ENCODE data around the gene TMEM130. TPM values are rescaled to one million over a fixed set of nuclear protein-coding genes. Genes with fewer than 3 reads are reported as not detected.
"Not testable (repeated sequence)": the region's sequence is repeated elsewhere in the genome, so short reads cannot be mapped to it uniquely, and the experiment has no call there.

Gene TMEM130
- total RNA-seq, 4 donors from 2014 or later = 1.6 TPM; not detected in 3

DNA sequence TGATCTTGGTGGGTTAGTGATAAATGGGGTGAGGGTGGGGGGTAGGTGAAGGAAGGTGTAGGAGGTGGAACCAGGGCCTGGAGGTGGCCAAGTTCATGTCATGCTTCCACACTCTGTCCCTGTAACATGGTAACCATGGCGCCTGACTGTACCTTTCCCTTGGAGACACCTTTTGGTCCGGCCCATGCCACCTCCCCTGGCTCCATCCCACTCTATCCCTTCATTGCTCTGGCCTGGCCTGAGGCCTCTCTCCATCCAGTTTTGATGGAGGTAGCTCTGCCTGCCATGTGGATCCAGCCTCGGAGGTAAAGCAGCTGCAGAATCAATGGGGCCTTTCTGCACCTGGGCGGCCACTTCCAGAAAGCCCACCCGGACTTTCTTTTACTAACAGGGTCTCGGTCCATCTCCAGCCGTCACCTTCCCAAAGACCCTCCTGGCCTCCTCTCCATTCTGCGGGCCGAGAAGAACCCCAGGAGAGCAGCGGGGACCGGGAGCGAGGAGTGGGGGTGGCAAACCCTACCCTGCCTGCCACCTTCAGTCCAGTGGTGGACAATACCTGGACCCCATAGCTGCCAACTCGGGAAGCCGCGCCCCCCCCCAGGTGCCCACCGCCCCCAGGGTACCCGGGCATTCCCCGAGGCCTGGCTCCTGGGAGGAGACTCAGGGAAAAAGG lies 8.0 kb upstream of the TMEM130 start:
- Histone ChIP-seq H3K36me3 (peaks cover 0 to 17% (median 0%) of the 10 kb centered on the region in 3 donors), H3K4me3 (peak overlapping the region; percentile 94 to 99 (median 98)), H3K9me3 (no peaks in the 10 kb centered on the region), H3K4me1 (peaks cover 0 to 7% (median 4%) of the 10 kb centered on the region in 4 donors), H3K27ac (peak overlapping the region; percentile 90 to 96 (median 94)), H3K27me3 (no peaks in the 10 kb centered on the region)
- no peak for DNase-seq
- TF ChIP-seq POLR2A (IDR thresholded peaks at IDR 0.05) = no peak
- TF ChIP-seq, protein P1, sequence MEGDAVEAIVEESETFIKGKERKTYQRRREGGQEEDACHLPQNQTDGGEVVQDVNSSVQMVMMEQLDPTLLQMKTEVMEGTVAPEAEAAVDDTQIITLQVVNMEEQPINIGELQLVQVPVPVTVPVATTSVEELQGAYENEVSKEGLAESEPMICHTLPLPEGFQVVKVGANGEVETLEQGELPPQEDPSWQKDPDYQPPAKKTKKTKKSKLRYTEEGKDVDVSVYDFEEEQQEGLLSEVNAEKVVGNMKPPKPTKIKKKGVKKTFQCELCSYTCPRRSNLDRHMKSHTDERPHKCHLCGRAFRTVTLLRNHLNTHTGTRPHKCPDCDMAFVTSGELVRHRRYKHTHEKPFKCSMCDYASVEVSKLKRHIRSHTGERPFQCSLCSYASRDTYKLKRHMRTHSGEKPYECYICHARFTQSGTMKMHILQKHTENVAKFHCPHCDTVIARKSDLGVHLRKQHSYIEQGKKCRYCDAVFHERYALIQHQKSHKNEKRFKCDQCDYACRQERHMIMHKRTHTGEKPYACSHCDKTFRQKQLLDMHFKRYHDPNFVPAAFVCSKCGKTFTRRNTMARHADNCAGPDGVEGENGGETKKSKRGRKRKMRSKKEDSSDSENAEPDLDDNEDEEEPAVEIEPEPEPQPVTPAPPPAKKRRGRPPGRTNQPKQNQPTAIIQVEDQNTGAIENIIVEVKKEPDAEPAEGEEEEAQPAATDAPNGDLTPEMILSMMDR (IDR thresholded peaks at IDR 0.05) = no peak

DNA sequence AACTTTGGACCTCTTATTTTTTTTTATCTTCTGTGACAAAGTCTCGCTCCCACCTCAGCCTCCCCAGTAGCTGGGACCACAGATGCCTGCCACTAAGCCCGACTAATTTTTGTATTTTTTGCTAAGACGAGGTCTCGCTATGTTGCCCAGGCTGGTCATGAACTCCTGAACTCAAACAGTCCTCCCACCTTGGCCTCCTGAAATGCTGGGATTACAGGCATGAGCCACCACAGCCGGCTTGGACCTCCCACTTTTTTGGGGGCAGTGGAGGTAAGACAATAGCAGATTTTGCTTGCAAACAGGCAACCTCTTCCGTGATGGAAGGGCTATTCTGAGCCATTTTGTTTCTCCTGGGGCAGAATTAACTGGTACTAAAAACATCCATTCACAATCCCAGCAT lies 7.3 kb upstream of the TMEM130 start:
- Histone ChIP-seq H3K4me3 (no peak overlapping the region), H3K9me3 (no peaks in the 10 kb centered on the region), H3K4me1 (peaks cover 0 to 7% (median 4%) of the 10 kb centered on the region in 4 donors), H3K36me3 (peaks cover 0 to 11% (median 0%) of the 10 kb centered on the region in 3 donors), H3K27me3 (no peaks in the 10 kb centered on the region), H3K27ac (no peak overlapping the region)
- TF ChIP-seq POLR2A (IDR thresholded peaks at IDR 0.05) = no peak
- TF ChIP-seq, protein P1 (IDR thresholded peaks at IDR 0.05) = no peak
- no peak for DNase-seq

DNA sequence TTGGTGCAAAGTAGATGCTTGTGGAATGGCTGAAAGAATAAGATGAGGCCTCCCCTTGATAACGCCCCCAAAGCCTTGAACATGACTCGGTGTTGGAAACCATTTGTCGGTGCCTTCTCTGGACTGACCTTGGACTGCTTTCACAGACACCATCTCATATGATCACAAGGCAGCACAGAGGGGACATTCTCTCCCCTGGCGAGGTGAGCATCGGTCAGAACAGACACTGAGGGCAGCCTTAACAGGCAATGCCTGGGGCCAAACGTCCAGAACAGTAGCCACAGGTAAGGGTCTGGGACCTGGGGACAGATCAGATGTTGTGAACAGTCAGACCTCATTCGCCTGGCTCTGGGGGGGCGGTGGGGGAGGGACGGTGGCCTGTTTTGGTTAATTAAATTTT lies 5.7 kb upstream of the TMEM130 start:
- H3K36me3 ChIP-seq = no peaks in the 10 kb centered on the region
- TF ChIP-seq, protein P1 (IDR thresholded peaks at IDR 0.05) = no peak
- no peak for TF ChIP-seq POLR2A (IDR thresholded peaks at IDR 0.05)
- no peak for DNase-seq
- no peak overlapping the region for H3K27ac ChIP-seq
- H3K27me3 ChIP-seq = peaks cover 0 to 11% of the 10 kb centered on the region in 2 donors
- H3K9me3 ChIP-seq = no peaks in the 10 kb centered on the region
- H3K4me3 ChIP-seq = no peak overlapping the region
- peaks cover 0 to 13% (median 4%) of the 10 kb centered on the region in 4 donors for H3K4me1 ChIP-seq

DNA sequence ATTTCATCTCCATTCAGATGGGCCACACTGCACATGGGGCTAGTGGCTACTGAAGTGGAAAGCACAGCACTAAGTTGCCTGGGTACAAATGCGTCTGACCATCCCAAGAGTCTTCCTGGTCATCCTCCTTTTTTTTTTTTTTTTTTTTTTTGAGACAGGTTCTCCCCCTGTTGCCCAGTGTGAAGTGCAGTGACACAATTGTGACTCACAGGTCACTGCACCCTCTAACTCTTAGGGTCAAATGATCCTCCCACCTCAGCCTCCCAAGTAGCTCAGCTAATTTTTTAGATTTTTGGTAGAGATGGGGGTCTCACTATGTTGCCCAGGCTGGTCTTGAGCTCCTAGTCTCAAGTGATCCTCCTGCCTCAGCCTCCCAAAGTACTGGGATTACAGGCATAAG lies 5.1 kb upstream of the TMEM130 start:
- no peak for DNase-seq
- Histone ChIP-seq H3K36me3 (no peaks in the 10 kb centered on the region), H3K9me3 (no peaks in the 10 kb centered on the region), H3K27ac (no peak overlapping the region), H3K4me1 (peaks cover 0 to 12% (median 5%) of the 10 kb centered on the region in 4 donors), H3K4me3 (no peak overlapping the region), H3K27me3 (peaks cover 0 to 11% of the 10 kb centered on the region in 2 donors)
- TF ChIP-seq, protein P1 (IDR thresholded peaks at IDR 0.05) = no peak
- TF ChIP-seq POLR2A (IDR thresholded peaks at IDR 0.05) = no peak

DNA sequence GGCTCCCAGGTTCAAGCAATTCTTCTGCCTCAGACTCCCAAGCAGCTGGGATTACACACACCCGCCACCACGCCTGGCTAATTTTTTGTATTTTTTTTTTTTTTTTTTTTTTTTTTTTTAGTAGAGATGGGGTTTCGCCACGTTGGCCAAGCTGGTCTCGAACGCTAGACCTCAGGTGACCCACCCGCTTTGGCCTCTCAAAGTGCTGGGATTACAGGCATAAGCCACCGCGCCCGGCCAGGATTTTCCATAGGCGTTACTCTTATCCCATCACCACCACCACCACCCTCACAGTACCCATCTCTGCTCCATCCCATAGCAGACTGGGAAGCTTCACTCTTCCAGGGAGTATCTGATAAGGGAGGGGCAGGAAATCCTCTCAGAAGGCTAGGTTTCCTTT lies 3.8 kb upstream of the TMEM130 start:
- H3K9me3 ChIP-seq, H3K4me3 ChIP-seq, DNase-seq, H3K27ac ChIP-seq, H3K36me3 ChIP-seq: not testable (repeated sequence)
- Histone ChIP-seq H3K4me1 (peaks cover 0 to 13% (median 4%) of the 10 kb centered on the region in 4 donors), H3K27me3 (peaks cover 0 to 11% of the 10 kb centered on the region in 2 donors)

DNA sequence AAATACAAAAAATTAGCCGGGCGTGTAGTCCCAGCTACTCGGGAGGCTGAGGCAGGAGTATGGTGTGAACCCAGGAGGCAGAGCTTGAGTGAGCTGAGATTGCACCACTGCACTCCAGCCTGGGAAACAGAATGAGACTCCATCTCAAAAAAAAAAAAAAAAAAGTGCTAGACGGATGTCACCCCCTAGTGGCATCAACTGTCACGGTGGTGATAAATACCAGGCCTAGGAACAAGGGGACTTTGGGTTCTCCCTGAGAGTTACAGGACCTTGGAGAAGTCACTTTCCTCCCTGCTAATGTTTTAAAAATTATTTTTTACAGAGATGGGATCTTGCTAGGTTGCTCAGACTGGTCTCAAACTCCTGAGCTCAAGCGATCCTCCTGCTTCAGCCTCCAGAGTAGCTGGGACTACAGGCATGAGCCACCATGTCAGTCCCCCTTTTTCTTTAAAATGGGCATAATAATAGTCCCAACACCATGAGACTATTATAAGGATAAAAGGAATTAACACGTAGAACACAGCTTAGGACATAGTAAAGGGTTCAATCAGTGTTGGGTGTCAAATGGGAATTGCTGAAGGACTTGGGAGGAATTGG lies 2.6 kb upstream of the TMEM130 start:
- peaks cover 0 to 11% of the 10 kb centered on the region in 2 donors for H3K27me3 ChIP-seq
- H3K4me1 ChIP-seq = peaks cover 0 to 13% (median 4%) of the 10 kb centered on the region in 4 donors
- DNase-seq = no peak
- no peak for TF ChIP-seq POLR2A (IDR thresholded peaks at IDR 0.05)
- TF ChIP-seq, protein P1 (IDR thresholded peaks at IDR 0.05) = peak in 2 of 6 experiments; percentile 19 to 23
- no peak overlapping the region for H3K4me3 ChIP-seq
- H3K27ac ChIP-seq = no peak overlapping the region
- H3K9me3 ChIP-seq = no peaks in the 10 kb centered on the region
- H3K36me3 ChIP-seq = no peaks in the 10 kb centered on the region

Measured in Peyer's patch (tissue), 4 donors.